ELR (cell line): Measurements from ENCODE around the gene ADD3.
"Not testable (repeated sequence)": the region's sequence is repeated elsewhere in the genome, so short reads cannot be mapped to it uniquely, and the experiment has no call there.

Experiments
- DNase-seq: peaks from one replicate; pipeline ENCODE4 v3.0.0-alpha.2; 2015; ENCODE audit warnings: low read depth

ADD3 gene

GRCh38 chr10:109975244-109976190 is 32.3 kb upstream of the ADD3 start:
- DNase-seq: no peak

DNA sequence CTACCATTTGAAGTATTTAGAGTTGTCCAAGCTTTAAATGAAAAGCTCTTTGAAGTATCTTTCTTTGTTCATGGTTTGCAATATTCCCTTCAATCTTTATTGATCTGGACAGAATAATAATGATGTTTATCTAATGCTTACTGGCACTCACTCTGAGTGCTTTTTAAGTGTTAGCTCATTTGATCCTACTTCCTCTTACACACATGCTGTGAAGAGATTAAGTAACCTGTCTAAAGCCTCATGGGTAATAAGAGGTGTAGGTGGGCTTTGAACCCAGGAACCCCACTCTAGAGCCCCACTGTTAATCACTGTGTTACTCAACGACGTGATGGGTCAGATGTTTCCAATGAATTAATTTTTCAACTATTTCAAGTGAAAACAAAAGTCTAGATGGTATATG is 31.1 kb upstream of the ADD3 start:
- no peak for DNase-seq

DNA sequence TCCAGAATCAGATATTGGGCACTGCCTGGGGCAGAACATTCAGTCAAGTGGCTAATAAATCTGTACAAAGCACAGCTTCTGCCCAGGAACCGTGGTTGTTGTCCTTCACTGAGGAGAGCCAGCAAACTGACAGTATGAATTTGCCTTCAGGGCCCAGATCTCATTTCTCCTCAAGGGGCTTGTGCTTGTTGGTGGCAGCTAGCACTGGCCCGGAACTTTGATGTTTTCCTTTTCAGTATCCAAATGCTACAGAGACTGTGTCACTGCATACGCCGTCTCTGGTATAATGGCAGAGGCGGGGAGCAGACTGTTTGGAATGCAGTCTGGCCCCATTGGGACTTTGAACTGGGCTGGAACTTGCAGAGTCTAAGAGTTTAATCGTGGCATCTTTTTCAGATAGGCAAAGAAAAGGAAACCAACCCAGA is 30.4 kb upstream of the ADD3 start:
- DNase-seq: peak; percentile 23

GRCh38 chr10:109978481-109978880 is 29.3 kb upstream of the ADD3 start:
- peak; percentile 56 for DNase-seq

GRCh38 chr10:109979215-109979614 is 28.6 kb upstream of the ADD3 start:
- no peak for DNase-seq

GRCh38 chr10:109981650-109982049 is 26.1 kb upstream of the ADD3 start:
- DNase-seq: no peak

DNA sequence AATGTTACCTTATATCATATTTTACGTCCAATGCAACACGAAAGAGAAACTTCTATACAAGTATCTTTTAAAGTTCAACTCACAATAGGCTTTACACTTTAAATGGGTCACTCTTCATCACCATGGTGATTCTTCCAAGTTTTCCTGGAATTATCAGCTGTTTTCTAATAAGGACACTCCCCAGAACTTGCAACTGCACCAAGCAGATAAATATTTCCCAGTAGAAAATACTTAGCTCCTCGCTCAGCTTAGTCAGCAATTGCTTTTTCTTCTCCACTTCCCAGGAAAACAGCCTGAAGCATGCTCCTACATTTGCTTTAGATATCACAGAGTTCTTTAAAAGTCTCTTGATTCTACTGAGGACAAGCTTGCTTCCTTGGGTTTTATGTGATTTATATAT is 25.7 kb upstream of the ADD3 start:
- DNase-seq: no peak

- no peak for DNase-seq
Observed at GRCh38 chr10:109982812-109983211, 25.0 kb upstream of the ADD3 start.

GRCh38 chr10:109984013-109984412 is 23.8 kb upstream of the ADD3 start:
- DNase-seq: no peak

- DNase-seq: not testable (repeated sequence)
Observed at GRCh38 chr10:109985768-109986167, 22.0 kb upstream of the ADD3 start.

GRCh38 chr10:109987452-109988211 is 20.2 kb upstream of the ADD3 start:
- DNase-seq: peak; percentile 74

DNA sequence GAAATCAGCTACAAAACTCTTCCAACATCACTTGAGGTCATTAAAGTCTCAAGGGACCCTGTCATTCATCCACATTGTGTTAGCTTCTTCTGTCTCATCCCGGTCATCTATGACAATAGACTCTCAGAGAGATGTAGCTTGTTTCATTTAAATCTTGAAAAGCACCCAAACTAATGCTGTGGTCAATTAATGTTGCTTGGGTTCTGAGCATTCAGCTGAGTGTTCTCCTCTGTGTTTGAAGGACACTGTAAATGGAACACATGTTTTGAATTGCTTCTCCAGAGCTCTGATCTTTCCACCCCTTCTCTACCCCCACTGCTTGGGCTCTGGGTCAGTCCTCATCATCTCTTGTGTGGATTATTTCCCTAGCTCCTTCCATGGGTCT is 19.6 kb upstream of the ADD3 start:
- DNase-seq: no peak

GRCh38 chr10:109991266-109991855 is 16.4 kb upstream of the ADD3 start:
- peak; percentile 27 for DNase-seq

DNA sequence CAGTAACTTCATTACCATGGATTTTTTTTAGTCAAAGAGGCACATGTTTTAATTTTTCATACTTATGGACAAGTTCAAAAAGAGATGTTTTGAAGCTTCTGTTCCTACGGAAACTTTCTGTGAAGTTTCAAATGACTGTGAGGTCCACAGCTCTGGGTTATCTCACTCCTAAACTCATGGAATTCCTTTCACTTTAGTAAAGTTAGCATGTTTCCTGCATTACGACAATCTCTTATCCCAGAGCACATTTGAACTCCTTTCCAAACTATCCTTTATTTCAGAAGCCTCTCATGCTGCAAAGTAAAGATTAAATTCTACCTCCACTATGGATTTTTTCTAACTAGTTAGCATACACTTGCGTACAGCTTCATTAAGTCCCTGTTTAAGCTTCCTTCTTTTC is 15.3 kb upstream of the ADD3 start:
- DNase-seq: peak; percentile 59

GRCh38 chr10:109993551-109994330 is 14.0 kb upstream of the ADD3 start:
- DNase-seq: peak; percentile 10

- no peak for DNase-seq
Observed at GRCh38 chr10:109994711-109995577, 12.8 kb upstream of the ADD3 start.

GRCh38 chr10:109995595-109995994 is 12.2 kb upstream of the ADD3 start:
- DNase-seq: no peak

DNA sequence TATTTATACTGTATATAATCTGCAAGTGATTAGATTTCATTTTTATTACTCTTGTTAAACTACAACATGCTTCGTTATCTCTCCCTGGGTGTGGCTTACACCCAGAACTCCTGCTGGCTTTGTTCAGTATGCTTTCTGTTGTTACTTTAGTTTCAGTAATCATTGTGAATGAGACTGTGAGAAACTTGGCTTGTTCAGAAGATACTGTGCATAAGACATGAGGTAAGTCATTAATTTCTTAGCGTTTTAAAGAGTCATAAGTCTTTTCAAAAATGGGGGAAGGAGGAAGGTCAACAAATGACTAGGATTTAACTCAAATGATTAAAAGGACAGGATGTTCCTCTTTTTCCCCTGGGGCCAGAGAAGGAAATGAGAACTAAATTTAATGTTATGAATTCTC is 11.6 kb upstream of the ADD3 start:
- no peak for DNase-seq

GRCh38 chr10:109996766-109997171 is 11.0 kb upstream of the ADD3 start:
- no peak for DNase-seq

GRCh38 chr10:109997233-109997632 is 10.6 kb upstream of the ADD3 start:
- DNase-seq: no peak

- DNase-seq: no peak
Observed at GRCh38 chr10:109998513-109998912, 9.3 kb upstream of the ADD3 start.
